HPDE6-E6E7 (cell line): ENCODE measurements around the gene RPS28.
"Not testable (repeated sequence)": the region's sequence is repeated elsewhere in the genome, so short reads cannot be mapped to it uniquely, and the experiment has no call there.

Source experiments
- DNase-seq: peaks from one replicate; pipeline ENCODE4 v3.0.0; 2011; ENCODE audit warnings: missing footprints; ENCODE audit errors: extremely low spot score

Gene RPS28

DNA sequence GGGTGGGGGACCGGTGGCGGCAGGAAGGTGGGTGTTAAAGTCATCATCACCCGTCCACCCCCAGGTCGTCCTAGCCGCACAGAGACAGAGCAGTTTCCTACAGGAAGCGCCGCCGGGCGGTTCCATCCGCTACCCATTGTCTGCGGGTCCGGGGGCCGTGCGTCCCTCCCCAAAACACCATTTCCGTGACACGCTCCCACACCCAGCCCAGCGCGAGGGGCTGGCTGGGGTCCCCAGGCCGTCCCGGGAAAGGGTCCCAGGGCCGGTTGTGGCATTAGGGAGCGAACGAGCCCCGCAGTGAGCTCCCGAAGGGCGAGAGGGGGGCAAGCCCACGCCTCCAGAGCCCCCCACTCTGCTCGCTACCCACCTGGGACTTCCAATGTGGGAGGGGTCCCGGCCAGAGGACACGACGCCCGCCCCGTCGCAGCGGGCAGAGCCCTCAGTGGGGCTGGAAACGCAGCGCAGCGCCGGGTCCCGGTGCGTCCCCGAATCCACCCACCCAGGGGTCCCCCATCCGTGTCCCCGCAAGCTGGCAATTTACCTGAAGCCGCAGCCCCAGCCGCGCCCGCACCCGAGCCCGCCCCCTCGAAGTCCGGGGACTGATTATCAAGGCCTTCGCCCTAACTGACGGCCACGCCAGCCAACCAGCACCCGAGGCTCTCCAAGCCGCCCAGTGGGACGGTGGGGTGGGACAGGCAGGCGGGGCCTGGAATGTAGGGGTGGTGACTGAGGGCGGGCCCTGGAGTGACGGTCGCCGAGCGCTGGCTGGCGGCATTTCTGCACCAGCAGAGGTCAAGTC, 21.6 kb downstream of the RPS28 start, which contains the start of gene KANK3:
KANK3 (minus strand) TSS at position 579 of the 799 bp plus-strand sequence. CDS start 5,434 bp downstream, outside the sequence.
- DNase-seq: peak; percentile 99

DNA sequence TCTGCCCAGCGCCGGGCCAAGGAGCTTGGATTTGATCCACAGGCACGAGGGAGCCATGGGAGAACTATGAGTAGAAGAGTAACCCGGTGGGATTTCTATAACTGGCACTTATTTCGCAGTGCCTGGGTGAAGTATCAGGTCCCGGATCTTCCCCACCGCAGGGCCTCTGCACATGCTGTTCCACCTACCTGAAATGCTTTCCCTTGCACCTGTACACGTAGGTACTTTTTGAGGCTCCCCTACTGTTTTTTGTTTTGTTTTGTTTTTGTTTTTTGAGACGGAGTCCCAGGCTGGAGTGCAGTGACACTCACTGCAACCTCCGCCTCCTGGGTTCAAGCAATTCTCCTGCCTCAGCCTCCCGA, 22.2 kb downstream of the RPS28 start:
- no peak for DNase-seq

DNA sequence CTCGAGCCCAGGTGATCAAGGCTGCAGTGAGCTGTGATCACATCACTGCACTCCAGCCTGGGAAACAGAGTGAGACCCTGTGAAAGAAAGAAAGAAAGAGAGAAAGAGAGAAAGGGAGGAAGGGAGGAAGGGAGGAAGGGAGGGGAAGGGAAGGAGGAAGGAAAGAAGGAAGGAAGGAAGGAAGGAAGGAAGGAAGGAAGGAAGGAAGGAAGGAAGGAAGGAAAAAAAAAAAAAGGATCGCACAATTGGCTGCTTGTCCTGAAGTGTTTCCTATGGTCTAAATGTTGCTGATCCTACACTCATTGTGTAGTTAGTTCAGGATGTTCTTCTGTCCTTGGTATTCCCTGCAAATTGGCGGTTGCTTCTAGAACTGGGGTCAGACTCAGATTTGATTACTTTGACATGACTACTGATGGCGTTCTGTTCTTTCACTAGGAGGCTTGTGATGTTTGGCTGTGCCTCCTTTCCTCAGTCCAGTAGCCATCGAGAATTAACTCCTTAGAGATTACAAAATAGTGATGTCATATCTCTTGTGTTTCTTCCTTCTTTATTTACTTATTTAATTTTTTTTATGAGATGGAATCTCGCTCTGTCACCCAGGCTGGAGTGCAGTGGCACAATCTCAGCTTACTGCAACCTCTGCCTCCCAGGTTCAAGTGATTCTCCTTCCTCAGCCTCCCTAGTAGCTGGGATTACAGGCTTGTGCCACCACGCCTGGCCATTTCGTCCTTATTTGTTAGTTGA, 28.5 kb downstream of the RPS28 start:
- not testable (repeated sequence) for DNase-seq

DNA sequence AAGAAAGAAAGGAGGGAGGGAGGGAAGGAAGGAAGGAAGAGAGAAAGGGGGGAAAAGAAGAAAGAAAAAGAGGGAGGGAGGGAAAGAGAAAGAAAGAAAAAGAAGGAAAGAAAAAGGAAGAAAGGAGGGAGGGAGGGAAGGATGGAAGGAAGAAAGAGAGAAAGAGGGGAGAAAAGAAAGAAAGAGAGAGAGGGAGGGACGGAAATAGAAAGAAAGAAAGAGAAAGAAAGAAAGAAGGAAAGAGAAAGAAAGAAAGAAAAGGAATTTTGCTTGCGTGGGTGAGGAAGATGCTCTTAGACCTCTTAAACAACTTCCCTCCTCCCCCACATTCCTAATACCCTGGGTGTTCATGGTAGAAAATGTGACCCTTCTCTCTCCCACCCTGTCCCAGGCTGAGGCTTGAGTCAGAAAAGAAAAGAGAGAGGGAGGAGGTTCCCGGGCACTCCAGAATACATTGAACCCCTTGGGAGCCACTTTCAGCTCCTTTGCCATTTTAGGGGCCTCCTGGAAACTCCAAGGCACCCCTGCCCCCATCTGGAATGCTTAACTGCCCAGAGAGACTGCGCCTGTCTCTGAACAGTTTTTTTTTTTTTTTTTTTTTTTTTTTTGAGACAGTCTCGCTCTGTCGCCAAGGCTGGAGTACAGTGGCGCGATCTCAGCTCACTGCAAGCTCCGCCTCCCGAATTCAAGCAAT, 31.0 kb downstream of the RPS28 start:
- no peak for DNase-seq

DNA sequence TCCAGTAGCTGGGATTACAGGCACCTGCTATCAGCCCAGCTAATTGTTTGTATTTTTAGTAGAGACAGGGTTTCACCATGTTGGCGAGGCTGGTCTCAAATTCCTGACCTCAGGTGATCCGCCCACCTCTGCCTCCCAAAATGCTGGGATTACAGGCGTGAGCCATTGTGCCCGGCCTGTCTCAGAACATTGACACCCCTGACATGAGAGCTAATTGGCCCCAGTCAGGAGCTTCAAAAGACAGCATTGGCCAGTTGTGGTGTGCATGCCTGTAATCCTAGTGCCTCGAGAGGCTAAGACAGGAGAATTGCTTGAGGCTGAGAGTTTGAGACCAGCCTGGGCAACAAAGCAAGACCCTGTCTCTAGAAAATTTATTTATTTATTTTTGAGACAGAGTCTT, 31.5 kb downstream of the RPS28 start:
- DNase-seq: not testable (repeated sequence)

DNA sequence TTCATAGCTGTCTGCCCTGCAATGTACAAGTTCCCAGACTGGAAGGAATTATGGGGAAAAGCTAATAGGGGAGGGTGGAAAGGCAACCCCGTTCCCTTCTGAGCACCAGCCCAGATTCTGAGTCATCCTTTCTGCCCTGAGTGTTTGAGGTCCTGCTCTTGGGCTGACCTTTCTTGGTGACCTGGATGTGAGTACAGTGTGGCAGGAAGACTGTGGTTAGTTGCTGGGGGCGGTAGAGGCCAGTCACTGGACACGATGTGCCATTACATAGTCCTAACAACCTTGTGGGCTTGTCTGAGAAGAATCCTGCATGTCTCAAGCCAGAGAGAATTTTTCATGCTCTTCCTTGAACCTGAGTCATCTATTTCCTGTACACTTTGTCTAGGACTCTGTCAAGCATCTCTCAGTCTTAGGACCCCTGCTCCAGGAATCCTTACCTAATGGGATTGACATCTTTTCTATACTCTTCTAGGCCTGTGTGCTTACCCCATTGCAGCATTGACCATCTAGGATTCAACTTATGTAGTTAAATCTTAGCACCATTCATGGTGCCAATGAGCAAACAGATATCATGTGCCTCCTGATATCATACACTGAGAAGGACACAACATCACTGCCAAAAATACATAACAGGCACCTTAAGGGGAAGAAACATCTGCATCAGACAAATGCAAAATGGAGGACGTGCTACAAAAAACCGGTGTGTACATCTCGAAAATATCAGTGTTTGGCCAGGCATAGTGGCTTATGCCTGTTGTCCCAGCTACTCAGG, 34.5 kb downstream of the RPS28 start:
- peak; percentile 58 for DNase-seq

DNA sequence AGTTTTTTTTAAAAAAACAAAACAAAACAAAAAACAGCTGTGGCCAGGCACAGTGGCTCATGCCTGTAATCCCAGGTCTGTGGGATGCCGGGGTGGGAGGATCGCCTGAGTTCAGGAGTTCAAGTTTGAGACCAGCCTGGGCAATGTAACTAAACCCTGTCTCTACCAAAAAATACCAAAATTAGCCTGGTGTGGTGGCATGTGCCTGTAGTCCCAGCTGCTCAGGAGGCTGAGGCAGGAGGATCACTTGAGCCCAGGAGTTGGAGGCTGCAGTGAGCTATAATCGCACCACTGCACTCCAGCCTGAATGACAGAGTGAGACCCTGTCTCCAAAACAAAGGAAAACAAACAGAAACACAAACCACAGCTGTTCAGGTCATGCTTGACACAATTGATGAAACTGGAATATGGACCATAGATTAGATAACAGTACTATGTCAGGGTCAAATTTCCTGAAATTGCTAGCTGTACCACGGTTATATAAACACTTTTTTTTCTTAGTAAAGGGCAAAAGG, 35.8 kb downstream of the RPS28 start:
- DNase-seq: no peak

DNA sequence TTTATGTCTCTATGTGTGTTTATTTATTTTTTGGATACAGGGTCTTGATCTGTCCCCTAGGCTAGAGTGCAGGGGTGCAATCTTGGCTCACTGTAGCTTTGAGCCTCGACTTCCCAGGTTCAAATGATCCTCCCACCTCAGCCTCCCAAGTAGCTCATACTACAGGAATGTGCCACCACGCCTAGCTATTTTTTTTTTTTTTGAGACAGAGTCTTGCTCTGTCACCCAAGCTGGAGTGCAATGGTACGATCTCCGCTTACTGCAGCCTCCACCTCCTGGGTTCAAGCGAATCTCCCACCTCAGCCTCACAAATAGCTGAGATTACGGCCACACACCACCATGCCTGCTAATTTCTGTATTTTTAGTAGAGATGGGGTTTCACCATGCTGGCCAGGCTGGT, 37.7 kb downstream of the RPS28 start:
- no peak for DNase-seq

DNA sequence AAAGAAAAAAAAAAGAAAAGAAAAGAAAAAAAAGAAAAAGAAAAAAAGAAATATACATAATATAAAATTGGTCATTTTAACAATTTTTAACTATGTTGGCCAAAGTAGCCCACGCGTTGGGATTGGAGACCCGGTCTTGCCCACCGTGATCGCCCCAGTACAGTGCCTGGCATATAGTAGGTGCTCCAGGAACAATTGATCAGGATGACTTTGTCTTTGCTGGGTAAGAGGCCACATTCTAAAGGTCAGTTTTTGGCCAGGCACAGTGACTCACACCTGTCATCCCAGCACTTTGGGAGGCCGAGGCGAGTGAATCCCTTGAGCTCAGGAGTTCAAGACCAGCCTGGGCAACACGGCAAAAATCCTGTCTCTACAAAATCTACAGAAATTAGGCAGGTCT, 38.9 kb downstream of the RPS28 start:
- no peak for DNase-seq

DNA sequence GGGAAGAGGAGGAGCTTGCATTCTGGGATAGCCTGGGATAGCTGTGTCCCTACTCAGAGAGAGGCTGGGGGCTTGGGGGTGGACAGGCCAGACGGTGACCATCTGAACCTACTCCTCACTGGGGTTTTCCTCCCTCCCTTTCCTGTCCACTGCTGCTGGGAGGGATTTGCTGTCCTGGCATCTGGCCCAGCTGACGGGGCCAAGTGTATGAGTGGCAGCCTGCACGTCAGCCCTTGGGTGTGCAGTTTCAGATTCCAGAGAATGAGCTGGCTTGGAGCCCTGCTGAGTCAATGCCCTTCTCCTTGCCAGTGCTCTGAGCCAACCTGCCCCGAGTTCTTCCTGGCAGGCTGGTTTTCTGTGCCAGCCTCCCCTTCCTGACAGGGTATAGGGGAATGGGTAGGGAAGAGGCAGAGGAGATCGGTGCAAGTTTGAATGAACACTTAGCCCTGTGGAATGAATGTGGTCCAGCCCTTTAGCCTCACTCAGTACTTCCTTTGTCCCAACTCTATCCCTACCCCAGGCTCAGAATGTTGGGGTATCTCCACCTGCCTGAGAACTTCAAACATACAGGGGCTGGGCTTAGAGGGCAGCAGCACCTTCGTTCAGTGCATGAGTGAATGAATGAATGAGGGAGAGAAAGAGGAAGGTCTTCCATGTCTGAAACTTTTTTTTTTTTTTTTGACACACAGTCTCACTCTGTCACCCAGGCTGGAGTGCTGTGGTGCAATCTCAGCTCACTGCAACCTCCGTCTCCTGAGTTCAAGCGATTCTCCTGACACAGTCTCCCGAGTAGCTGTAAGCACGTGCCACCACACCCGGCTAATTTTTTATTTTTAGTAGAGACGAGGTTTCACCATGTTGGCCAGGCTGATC, 40.9 kb downstream of the RPS28 start:
- peak; percentile 95 for DNase-seq

DNA sequence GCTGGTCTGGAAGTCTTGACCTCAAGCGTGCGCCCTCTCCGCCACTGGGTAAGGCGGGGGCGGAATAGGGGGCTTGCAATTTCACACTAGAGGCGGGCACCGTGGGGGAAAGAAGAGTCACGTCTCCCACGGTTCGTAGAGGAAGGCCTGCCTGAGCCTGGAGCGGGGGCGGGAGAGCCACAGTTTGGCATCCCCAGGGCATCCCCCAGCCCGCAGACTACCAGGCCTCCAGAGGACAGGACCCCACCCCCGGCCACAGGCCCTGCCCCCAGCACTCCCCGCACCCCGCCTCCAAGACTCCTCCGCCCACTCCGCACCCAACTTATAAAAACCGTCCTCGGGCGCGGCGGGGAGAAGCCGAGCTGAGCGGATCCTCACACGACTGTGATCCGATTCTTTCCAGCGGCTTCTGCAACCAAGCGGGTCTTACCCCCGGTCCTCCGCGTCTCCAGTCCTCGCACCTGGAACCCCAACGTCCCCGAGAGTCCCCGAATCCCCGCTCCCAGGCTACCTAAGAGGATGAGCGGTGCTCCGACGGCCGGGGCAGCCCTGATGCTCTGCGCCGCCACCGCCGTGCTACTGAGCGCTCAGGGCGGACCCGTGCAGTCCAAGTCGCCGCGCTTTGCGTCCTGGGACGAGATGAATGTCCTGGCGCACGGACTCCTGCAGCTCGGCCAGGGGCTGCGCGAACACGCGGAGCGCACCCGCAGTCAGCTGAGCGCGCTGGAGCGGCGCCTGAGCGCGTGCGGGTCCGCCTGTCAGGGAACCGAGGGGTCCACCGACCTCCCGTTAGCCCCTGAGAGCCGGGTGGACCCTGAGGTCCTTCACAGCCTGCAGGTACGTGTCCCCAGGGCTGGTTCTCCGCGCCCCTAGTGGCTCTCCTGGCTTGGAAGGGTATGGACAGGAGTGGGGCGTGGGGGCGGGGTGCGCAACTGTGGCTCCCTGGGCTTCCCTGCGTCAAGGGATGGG, 42.8 kb downstream of the RPS28 start, which contains the start of gene ANGPTL4:
ANGPTL4 (plus strand) TSS at position 353 of the 969 bp plus-strand sequence; CDS start at position 520, 167 bp downstream.
- DNase-seq: no peak

DNA sequence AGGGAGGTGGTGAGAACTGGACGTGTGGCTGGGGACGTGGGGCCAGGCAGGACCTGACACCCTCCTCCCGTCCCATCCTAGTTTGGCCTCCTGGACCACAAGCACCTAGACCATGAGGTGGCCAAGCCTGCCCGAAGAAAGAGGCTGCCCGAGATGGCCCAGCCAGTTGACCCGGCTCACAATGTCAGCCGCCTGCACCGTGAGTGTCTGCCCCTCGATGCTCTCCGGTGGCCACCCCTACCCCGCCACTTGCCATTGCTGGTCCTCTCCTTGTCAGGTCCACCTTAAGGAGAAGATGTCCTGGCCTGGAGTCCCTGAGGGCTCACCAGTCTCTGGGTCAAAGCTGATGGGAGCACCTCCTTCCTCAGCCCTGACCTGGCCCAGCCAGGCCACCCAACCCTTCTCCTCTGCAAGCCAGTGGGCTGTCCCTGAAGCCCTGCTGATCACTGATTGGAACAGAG, 44.9 kb downstream of the RPS28 start:
- no peak for DNase-seq

DNA sequence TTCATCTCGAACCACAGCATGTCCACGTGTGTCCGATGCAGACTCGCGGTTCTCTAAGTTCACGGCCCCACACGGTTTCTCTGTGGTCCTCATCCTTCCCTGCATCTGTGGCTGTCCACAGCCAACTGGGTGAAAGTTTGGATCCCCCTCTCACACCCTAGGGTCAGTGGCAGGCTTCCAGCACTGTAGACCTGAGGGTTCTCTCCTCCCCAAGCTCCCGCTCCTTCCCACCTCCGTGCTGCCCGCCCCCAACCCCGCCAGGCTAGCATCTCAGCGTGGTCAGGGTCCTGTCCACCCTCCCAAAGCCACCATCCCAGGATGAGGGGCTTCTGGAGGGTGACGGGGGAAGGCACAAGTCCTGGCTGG, 45.6 kb downstream of the RPS28 start:
- no peak for DNase-seq

DNA sequence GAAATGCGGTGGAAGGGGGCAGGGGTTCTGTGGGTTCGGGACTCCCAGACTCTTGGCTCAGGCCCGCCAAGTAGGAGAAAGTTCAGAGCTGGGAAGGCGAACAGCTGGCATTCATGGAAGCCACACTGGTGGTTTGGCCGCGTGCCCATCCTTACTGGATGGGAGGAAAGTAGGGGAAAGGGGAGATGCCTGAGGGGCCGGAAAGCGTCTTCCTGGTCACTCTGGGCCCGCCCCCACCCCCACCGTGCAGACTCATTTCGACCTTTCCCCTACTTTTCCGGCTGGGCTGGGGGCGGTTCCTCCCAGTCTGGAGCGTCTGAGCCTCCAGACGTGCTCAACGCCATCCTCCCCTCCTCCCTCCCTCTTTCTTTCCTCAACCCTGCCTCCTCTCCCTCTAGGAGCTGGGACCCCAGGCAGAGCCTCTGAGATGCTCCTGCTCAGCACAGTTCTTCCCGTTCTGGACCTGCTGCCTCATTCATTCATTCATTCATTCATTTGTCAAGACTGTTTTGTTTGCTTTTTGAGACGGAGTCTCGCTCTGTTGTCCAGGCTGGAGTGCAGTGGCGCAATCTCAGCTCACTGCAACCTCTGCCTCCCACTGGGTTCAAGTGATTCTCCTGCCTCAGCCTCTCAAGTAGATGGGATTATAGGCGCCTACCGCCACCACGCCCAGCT, 46.2 kb downstream of the RPS28 start:
- no peak for DNase-seq

DNA sequence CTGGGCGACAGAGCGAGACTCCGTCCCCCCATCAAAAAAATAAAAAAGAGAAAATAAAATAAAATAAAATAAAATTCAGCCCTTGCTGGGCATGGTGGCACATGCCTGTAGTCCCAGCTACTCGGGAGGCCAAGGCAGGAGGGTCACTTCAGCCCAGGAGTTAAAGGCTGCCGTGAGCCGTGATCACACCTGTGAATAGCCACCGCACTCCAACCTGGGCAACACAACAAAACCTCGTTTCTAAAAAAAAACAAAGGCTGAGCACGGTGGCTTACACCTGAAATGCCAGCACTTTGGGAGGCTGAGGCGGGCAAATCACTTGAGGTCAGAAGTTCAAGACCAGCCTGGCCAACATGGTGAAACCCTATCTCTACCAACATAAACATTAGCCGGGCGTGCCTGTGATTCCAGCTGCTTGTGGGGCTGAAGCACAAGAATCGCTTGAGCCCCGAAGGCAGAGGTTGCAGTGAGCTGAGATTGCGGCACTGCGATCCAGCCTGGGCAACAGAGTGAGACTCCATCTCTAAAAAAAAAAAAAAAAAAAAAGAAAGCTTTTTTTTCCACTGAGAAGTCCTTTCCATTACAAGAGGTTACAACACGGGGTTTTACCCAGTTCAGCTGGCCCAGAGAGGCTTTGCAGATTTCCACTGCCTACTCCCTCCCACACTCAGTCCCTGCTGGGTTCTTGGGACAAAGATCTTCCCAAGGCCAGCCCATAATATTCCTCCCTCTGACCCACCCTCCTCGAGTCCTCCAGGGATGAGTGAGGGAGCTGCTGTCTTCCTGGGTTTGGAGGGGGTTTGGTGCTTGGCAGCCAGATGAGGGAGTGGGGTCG, 49.1 kb downstream of the RPS28 start:
- DNase-seq: no peak

DNA sequence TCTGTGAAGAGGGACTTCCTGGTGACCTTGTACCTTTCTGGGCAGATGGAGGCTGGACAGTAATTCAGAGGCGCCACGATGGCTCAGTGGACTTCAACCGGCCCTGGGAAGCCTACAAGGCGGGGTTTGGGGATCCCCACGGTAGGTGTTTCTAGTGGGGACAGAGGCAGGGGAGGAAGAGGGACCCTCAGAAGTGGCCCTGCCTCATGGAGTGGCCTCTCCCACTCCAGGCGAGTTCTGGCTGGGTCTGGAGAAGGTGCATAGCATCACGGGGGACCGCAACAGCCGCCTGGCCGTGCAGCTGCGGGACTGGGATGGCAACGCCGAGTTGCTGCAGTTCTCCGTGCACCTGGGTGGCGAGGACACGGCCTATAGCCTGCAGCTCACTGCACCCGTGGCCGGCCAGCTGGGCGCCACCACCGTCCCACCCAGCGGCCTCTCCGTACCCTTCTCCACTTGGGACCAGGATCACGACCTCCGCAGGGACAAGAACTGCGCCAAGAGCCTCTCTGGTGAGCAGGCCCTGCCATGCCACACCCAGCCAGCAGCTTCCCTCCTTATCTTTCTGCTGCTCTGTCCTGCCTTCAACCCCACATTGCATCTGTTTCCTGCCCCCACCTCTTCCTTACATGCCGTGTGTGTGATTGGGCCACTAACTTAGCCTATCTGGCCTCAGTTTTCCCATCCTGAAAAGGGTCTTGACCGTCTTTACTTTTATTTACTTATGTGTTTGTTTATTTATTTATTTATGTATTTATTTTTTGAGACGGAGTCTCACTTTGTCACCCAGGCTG, 49.9 kb downstream of the RPS28 start:
- DNase-seq: no peak
